Measurements from ENCODE around the gene ZNF157. TPM values are rescaled to one million over a fixed set of nuclear protein-coding genes. Genes with fewer than 3 reads are reported as not detected.

ZNF157 gene
- total and polyA plus RNA-seq, 2 of the 8 experiments (the other 6 are each of a cell fraction or from before 2014, with no cell fraction given) = 0.67 to 2.2 TPM

DNA sequence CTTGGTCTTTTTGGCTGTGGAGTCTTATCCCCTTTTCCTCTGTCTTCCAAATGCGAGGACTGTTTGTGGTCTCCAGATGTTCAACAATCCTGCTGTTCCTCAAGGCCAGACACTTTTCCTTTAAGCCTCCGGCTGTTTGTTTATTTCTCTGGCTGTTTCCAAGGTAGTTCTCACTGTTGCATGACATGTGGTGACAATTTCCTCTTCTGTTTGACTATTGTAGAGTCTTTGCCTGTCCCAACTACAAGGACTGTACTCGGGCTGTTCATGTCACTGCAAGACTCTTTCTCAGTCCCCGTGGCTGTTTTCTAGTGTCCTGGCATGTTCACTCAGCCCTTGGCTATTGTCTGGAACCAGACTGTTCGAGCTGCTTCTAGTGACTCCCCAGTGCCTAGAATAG lies 50.6 kb downstream of the ZNF157 start:
- H3K79me1 ChIP-seq (ENCODE audit: low read depth, low read length) = no peaks in the 10 kb centered on the region
- ChIA-PET CTCF (ENCODE audit: partially characterized antibody) (no interaction called here), POLR2A (ENCODE audit: partially characterized antibody) (no interaction called here)
- H3K36me3 ChIP-seq (ENCODE audit: control insufficient read depth in 2 of 4, insufficient read depth in 4 of 4, low read length in 3 of 4) = no peaks in the 10 kb centered on the region
- H3K23me2 ChIP-seq (ENCODE audit: low read depth, low read length) = no peaks in the 10 kb centered on the region
- no peak overlapping the region for H3K27ac ChIP-seq (ENCODE audit: low read depth, low read length)
- H3K9ac ChIP-seq (replicated peaks in 1 of 4; ENCODE audit: extremely low read depth in 1 of 4, low read depth in 3 of 4, low read length in 3 of 4) = no peak overlapping the region
- H3K27me3 ChIP-seq (replicated peaks in 1 of 4; ENCODE audit: control insufficient read depth in 3 of 4, extremely low read depth in 1 of 4, insufficient read depth in 3 of 4, low read length in 3 of 4) = no peaks in the 10 kb centered on the region
- no peak overlapping the region for H2BK20ac ChIP-seq (ENCODE audit: low read length)
- no peaks in the 10 kb centered on the region for H3K4me1 ChIP-seq (replicated peaks in 1 of 4; ENCODE audit: control insufficient read depth in 3 of 4, insufficient read depth in 4 of 4, low read length in 3 of 4)
- no peak overlapping the region for H3K23ac ChIP-seq (ENCODE audit: insufficient read length)
- H3K79me2 ChIP-seq (ENCODE audit: control insufficient read depth in 1 of 2, insufficient read depth in 2 of 2, low read length in 2 of 2) = no peaks in the 10 kb centered on the region
- no peak for FAIRE-seq
- no peak overlapping the region for H2AFZ ChIP-seq (ENCODE audit: low read length)
- 90% methylated on average over 4 of the region's 5 CpGs; no CpG with 5 or more reads in 1 of the 2 experiments for WGBS, 2 experiments (ENCODE audit: extremely low coverage in 1 of 2, insufficient coverage in 1 of 2, insufficient read length in 1 of 2, insufficient replicate concordance in 2 of 2, low coverage in 1 of 2, low lambda C conversion rate in 2 of 2, missing lambda C conversion rate in 1 of 2)
- no peak overlapping the region for H3K56ac ChIP-seq (replicated peaks; ENCODE audit: insufficient read length, low read depth, low read length)
- H3K14ac ChIP-seq (ENCODE audit: insufficient read length) = no peak overlapping the region
- no peak overlapping the region for H2BK12ac ChIP-seq (ENCODE audit: low read depth, low read length)
- no peak overlapping the region for H4K8ac ChIP-seq (ENCODE audit: extremely low read depth, insufficient read depth, low read length)
- H2BK5ac ChIP-seq (ENCODE audit: low read depth, low read length) = no peak overlapping the region
- H3K18ac ChIP-seq (ENCODE audit: extremely low read depth, low read length) = no peak overlapping the region
- H3K4me3 ChIP-seq (ENCODE audit: extremely low read depth in 1 of 4, insufficient read depth in 2 of 4, low read depth in 3 of 4, low read length in 4 of 4) = no peak overlapping the region
- no peak for DNase-seq (ENCODE audit: low read depth in 1 of 2, low spot score in 2 of 2)
- no peaks in the 10 kb centered on the region for H3K9me3 ChIP-seq (ENCODE audit: insufficient read depth in 2 of 2, low read depth in 1 of 2, low read length in 1 of 2)
- no peak overlapping the region for H4K91ac ChIP-seq (replicated peaks; ENCODE audit: insufficient read length, low read length)
- no peak overlapping the region for H2BK15ac ChIP-seq (ENCODE audit: low read length)
- no peak overlapping the region for H3K4ac ChIP-seq (replicated peaks; ENCODE audit: insufficient read length, low read depth, low read length)
- H4K5ac ChIP-seq (ENCODE audit: insufficient read length, low read depth, low read length) = no peak overlapping the region
- H3K4me2 ChIP-seq (ENCODE audit: insufficient read depth in 1 of 2, low read depth in 2 of 2, low read length in 2 of 2) = no peak overlapping the region
- H2AK5ac ChIP-seq (ENCODE audit: low read depth, low read length) = no peak overlapping the region
- no peak overlapping the region for H2BK120ac ChIP-seq (replicated peaks; ENCODE audit: low read depth, low read length)
- no peaks in the 10 kb centered on the region for H4K20me1 ChIP-seq (replicated peaks in 1 of 2; ENCODE audit: control insufficient read depth in 1 of 2, insufficient read depth in 2 of 2, low read length in 2 of 2)
- no peak for TF ChIP-seq TAF7 (optimal IDR thresholded peaks at IDR 0.05; ENCODE audit: borderline replicate concordance, low read depth, low read length)
